Adrenal gland (tissue), 12 donors: Measurements from ENCODE around the gene FEV. TPM values are rescaled to one million over a fixed set of nuclear protein-coding genes. Genes with fewer than 3 reads are reported as not detected.
A peak's percentile ranks its signal among the peaks of the same experiment; 100 is the strongest.

Experiments used
- DNase-seq, 7 donors: peaks; one replicate each; pipeline ENCODE4 v3.0.0-alpha.2; 2019 to 2020
- H3K27ac ChIP-seq, 5 donors: fragments of 200-600 bp; sonication (generic) in 4 of 5; 1 replicate in 3 of 5; 2 replicates in 2 of 5; pipeline versions ENCODE4 v1.5.1 to v1.8.0; 2016 to 2020; ENCODE audit warnings: mild to moderate bottlenecking in 1 of 5
- H3K27me3 ChIP-seq: fragments of 200-600 bp; 2 replicates; pipeline ENCODE4 v1.8.0; 2021
- H3K36me3 ChIP-seq, 2 donors: fragments of 200-600 bp; replicated peaks in 1 of 2; 1 replicate in 1 of 2; 2 replicates in 1 of 2; pipeline versions ENCODE4 v1.5.1 to v1.8.0; 2018 to 2022
- H3K4me1 ChIP-seq, 2 donors: fragments of 200-600 bp; replicated peaks in 1 of 2; 1 replicate in 1 of 2; 2 replicates in 1 of 2; pipeline versions ENCODE4 v1.5.1 to v1.8.0; 2018 to 2021
- H3K4me3 ChIP-seq, 4 donors: fragments of 200-600 bp; sonication (generic) in 3 of 4; one replicate each; pipeline ENCODE4 v1.5.1; 2016 to 2018
- H3K9me3 ChIP-seq, 3 donors: fragments of 200-600 bp; sonication (generic) in 1 of 3; replicated peaks in 1 of 3; 1 replicate in 2 of 3; 2 replicates in 1 of 3; pipeline versions ENCODE4 v1.5.1 to v1.8.0; 2016 to 2021
- POLR2A ChIP-seq, 2 donors: fragments of 450-650 bp; IDR thresholded peaks; one replicate each; pipeline ENCODE4 v1.6.1; 2017; ENCODE audit warnings: antibody characterized with exemption in 2 of 2, mild to moderate bottlenecking in 2 of 2, moderate library complexity in 1 of 2
- WGBS, 4 donors: extraction: QIAGEN DNeasy Blood & Tissue Kit in 2 of 4; methylation state at CpG; one replicate each; pipeline versions ENCODE4 v1.1.5 to v1.1.7; 2013 to 2017; 5-methylcytosine and 5-hydroxymethylcytosine counted together
- intact Hi-C, 2 donors: fragments of 100-400 bp; cut with DNase I; formaldehyde crosslinking; loops; one replicate each; pipeline versions ENCODE4 v1.14.1 to v1.15.0; 2022 to 2023
- polyA plus RNA-seq, 3 donors: library from polyadenylated mRNA; stranded (reverse); fragments of 200-250 nt in 2 of 3; fragments of 350-450 nt in 1 of 3; fragmentation: Illumina TruSeq in 1 of 3; extraction: RNeasy Lipid Tissue Mini Kit (QIAGEN cat#74804) in 1 of 3; gene quantifications; one replicate each; pipeline ENCODE4 v1.2.3, GENCODE V29; 2013 to 2014
- total RNA-seq, 9 donors: library from RNA; depleted of rRNA in 4 of 9; stranded (reverse); fragments of >200 nt in 4 of 9; fragments of 120-200 nt in 1 of 9; fragmentation: NEBNext Ultra II Directional in 1 of 9; extraction: Animal tissue kit (Norgen Biotek cat#: 25700) in 1 of 9; gene quantifications; one replicate each; pipeline versions ENCODE4 v1.1.0 to v1.2.4, GENCODE V29; 2013 to 2023
- TF ChIP-seq, protein P1 (sequence below), 6 experiments: fragments of 450-650 bp in 4 of 6; fragments of 200-600 bp in 2 of 6; sonication (generic) in 1 of 6; IDR thresholded peaks; 1 replicate in 5 of 6; 2 replicates in 1 of 6; pipeline versions ENCODE4 v1.5.1 to v1.8.0; 2016 to 2021; ENCODE audit warnings: antibody characterized with exemption in 6 of 6, mild to moderate bottlenecking in 2 of 6, moderate library complexity in 1 of 6
- donor health status: healthy with polysubstance abuse.
- donor health status: Bipolar disorder and iron deficiency.
- donor health status: DM: yes; HTN: yes; CAD: no.
- donor health status: DM: no; HTN: no; CAD: no.
- donor health status: DM: no; HTN: no; CAD: no.
- donor health status: DM: yes; HTN: yes; CAD: no.

FEV gene
- total and polyA plus RNA-seq, 12 donors = 0.22 to 16.5 (median 3.1) TPM; not detected in 4

DNA sequence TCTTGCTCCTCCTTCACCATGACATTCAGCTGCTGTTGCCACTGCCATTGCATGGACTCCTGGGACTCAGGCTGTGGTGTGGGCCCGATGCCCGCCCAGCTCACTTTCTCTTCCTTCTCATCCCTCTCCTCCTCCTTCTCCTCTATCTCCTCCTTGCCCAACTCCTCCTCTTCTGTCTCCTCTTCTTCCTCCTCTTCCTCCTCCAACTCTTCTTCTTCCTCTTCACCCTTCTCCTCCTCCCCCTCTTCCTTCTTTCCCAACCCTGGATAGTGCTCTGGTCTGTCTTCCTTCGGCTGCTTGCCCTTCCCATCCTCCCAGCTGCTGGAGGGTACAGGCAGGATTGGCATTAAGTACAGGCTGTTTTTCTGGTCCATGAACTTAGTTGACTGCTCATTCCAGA is 19.0 kb upstream of the FEV start:
- no peaks in the 10 kb centered on the region for H3K9me3 ChIP-seq
- no peak overlapping the region for H3K4me3 ChIP-seq
- intact Hi-C loops = no loop called here
- 83 to 90% (median 89%) methylated on average over 3 of the region's 3 CpGs for WGBS, 4 donors
- no peak for DNase-seq
- peaks cover 49% of the 10 kb centered on the region for H3K27me3 ChIP-seq
- TF ChIP-seq POLR2A (IDR thresholded peaks at IDR 0.05) = no peak
- TF ChIP-seq, protein P1, sequence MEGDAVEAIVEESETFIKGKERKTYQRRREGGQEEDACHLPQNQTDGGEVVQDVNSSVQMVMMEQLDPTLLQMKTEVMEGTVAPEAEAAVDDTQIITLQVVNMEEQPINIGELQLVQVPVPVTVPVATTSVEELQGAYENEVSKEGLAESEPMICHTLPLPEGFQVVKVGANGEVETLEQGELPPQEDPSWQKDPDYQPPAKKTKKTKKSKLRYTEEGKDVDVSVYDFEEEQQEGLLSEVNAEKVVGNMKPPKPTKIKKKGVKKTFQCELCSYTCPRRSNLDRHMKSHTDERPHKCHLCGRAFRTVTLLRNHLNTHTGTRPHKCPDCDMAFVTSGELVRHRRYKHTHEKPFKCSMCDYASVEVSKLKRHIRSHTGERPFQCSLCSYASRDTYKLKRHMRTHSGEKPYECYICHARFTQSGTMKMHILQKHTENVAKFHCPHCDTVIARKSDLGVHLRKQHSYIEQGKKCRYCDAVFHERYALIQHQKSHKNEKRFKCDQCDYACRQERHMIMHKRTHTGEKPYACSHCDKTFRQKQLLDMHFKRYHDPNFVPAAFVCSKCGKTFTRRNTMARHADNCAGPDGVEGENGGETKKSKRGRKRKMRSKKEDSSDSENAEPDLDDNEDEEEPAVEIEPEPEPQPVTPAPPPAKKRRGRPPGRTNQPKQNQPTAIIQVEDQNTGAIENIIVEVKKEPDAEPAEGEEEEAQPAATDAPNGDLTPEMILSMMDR (IDR thresholded peaks at IDR 0.05) = no peak
- no peak overlapping the region for H3K27ac ChIP-seq
- H3K36me3 ChIP-seq = no peaks in the 10 kb centered on the region
- peaks cover 13 to 20% of the 10 kb centered on the region in 2 donors for H3K4me1 ChIP-seq

DNA sequence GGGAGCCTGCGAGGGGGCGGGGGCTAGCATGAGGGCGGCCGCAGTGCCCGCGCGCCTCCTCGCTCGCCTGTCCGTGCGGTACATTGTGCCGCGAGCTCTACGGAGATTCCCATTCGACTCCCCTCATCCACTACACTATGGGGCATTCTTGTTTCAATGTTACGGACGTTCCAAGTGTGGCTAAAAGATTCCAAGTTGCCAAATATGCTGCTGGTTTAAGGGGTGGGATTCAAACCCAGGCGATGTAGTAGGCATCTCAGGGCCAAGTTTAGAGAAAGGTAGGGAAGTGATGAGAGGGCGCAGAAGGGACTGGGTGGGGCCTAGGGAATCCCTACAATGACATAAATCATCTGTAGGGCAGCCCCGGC is 18.3 kb upstream of the FEV start:
- Histone ChIP-seq H3K9me3 (no peaks in the 10 kb centered on the region), H3K4me3 (peak overlapping the region in 1 of 4 donors; percentile 32), H3K36me3 (no peaks in the 10 kb centered on the region), H3K27ac (peak overlapping the region in 1 of 5 donors; percentile 71), H3K27me3 (peaks cover 49% of the 10 kb centered on the region), H3K4me1 (peaks cover 13 to 20% of the 10 kb centered on the region in 2 donors)
- WGBS, 4 donors = 11 to 25% (median 18%) methylated on average over 3 to 20 of the region's 20 CpGs
- no peak for TF ChIP-seq POLR2A (IDR thresholded peaks at IDR 0.05)
- TF ChIP-seq, protein P1 (IDR thresholded peaks at IDR 0.05) = no peak
- no peak for DNase-seq
- intact Hi-C loops = no loop called here

DNA sequence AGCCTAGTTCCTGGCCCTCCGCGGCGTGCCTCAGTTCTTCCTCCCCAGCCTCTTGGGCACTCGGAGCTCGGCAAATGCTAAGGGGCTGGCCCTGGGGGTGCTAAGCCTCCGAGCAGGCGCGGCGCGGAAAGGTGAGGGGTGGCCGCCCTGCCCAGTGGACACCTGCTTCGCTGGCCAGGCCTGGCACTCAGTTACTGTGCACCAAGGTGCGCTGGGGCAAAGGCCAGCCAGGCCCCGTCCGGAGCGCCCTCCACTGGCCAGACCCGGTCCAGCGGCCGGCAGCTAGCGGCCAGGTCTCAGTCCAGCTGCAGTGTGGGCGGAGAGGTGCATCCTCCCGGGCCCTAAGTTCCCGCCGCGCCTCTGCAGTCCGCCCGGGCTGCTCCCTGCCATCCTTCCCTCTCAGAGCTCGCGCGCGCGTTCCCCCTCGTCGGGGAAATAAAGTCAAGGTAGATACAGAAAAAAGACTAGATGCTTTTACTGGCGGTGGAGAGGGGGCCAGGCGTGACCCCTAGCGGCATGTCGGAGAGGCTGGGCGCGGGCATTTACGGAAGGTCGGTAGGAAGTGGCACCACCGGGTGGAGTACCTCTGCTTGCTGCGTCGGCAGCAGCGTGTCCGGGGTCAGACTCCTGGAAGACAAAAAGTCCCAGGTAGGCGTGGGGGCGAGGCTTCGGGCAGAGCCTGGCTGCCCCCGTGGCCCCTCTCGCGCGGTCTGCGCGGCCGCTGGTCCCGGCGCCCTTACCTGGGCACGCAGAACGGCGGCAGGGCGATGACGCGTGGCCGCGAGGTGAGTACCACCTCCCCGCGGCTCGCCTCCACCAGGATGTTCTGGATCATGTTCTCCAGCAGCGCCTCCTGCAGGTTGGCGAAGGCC is 17.6 kb upstream of the FEV start:
- no peak for TF ChIP-seq POLR2A (IDR thresholded peaks at IDR 0.05)
- TF ChIP-seq, protein P1 (IDR thresholded peaks at IDR 0.05) = peak in 4 of 6 experiments; percentile 28 to 50 (median 40)
- H3K4me3 ChIP-seq = peak overlapping the region in 1 of 4 donors; percentile 32
- H3K27me3 ChIP-seq = peaks cover 48% of the 10 kb centered on the region
- no peaks in the 10 kb centered on the region for H3K36me3 ChIP-seq
- H3K9me3 ChIP-seq = no peaks in the 10 kb centered on the region
- 0 to 2% (median 2%) methylated on average over 8 to 72 of the region's 72 CpGs for WGBS, 4 donors
- peaks cover 13 to 20% of the 10 kb centered on the region in 2 donors for H3K4me1 ChIP-seq
- H3K27ac ChIP-seq = peak overlapping the region in 1 of 5 donors; percentile 71
- intact Hi-C loops = no loop called here
- DNase-seq = peak in 6 of 7 donors; percentile 45 to 91 (median 66)

DNA sequence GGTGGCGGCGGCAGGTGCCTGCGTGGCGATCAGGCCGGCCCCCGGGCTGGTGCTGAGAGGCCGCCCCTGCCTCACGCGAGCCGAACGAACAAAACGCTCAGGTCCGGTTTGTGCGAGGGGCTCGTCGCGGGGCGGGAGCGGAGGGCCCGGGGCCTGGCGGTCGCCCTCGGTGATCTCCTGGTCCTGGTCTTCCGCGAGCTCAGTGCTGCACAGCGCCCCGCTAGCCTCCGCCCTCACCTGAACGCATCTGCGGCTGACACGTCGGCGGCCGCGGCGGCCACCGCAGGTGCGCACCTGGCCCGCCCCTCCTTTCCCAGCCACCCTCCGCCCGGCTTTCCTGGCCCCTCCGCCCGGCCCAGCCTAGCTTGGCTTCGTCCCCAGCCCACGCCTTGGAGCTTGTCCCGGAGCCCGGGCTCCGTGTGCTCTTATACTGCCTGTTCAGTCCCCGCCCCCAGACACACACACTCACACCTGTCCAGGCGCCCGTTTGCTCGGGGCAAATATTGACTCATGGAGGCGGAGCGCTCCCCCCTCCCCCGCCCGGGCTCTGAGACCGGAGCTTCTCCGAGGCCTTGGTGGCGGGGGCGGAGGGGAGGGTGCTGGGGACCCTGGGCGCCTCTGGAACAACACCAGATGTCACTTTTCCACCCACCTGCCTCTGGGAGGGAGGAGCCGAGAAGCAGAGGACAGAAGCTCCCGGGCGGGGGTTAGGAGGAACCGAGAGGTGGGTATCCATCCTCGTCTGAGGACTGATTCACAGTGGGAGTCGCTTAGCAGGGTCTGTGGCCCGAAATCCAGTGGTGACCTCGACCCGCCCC is 16.8 kb upstream of the FEV start:
- intact Hi-C loops = no loop called here
- peaks cover 13 to 20% of the 10 kb centered on the region in 2 donors for H3K4me1 ChIP-seq
- TF ChIP-seq, protein P1 (IDR thresholded peaks at IDR 0.05) = no peak
- TF ChIP-seq POLR2A (IDR thresholded peaks at IDR 0.05) = peak; percentile 19 to 72
- H3K36me3 ChIP-seq = no peaks in the 10 kb centered on the region
- H3K27ac ChIP-seq = peak overlapping the region in 1 of 5 donors; percentile 71
- peak in 5 of 7 donors; percentile 52 to 92 (median 75) for DNase-seq
- peak overlapping the region in 1 of 4 donors; percentile 32 for H3K4me3 ChIP-seq
- H3K9me3 ChIP-seq = no peaks in the 10 kb centered on the region
- H3K27me3 ChIP-seq = peaks cover 45% of the 10 kb centered on the region
- 0 to 8% (median 3%) methylated on average over 4 to 70 of the region's 70 CpGs for WGBS, 4 donors
